GM13976 (cell line): ENCODE results near the gene CD48.
A peak's percentile ranks its signal among the peaks of the same experiment; 100 is the strongest.
"Not testable (repeated sequence)": the region's sequence is repeated elsewhere in the genome, so short reads cannot be mapped to it uniquely, and the experiment has no call there.

Experiments
- DNase-seq: peaks from one replicate; pipeline ENCODE4 v3.0.0; 2012; ENCODE audit warnings: low spot score
- CTCF ChIP-seq: IDR thresholded peaks from 2 replicates; pipeline ENCODE4 v1.5.1; 2012; ENCODE audit warnings: borderline replicate concordance, mild to moderate bottlenecking; ENCODE audit not compliant: insufficient read depth; ENCODE audit errors: extremely low read depth, missing control alignments, control extremely low read depth
- in situ Hi-C: fragments of 300-500 bp; cut with MboI; formaldehyde crosslinking; loops from one replicate; pipeline ENCODE4 v1.12.0; 2022; ENCODE audit warnings: low sequenced_read_pairs, mixed read lengths, inconsistent platforms; ENCODE audit not compliant: unreplicated experiment

Gene CD48

DNA sequence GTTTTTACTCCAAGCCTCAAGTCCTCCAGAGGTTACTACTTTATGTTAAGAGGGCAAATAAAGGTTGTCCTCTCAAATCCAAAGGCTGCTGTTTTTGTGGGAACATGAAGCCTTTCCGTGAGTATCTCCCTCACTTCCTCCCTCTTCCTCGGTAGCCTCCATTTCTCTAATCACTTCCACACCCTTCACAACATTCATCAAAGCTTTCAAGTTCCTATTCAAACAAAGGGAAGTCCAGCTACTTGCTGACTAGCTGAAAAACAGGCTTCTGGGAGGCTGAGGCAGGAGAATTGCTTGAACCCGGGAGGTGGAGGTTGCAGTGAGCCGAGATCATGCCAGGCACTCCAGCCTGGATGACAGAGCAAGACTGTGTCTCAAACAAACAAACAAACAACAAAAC is 6.6 kb upstream of the CD48 start:
- TF ChIP-seq CTCF, result no peak
- no peak for DNase-seq
- in situ Hi-C loops, result no loop called here

DNA sequence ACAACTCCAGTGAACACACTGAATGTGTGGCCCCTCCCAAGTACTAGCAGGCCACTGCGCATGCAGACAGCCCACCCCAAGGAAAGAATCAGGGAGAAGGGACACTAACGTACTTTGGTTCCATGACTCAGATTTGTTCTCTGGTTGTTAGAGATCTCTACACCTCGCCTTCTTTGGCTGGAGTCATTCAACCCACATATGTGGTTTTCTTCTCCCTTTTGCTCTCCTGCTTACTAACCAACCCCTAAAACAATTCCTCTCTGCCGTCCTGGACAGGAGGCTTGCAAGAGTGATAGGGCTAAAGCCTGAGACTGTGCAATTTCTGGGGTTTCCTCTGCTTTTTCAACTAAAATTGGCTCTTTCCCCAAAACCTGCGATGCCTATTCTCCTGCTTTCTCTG is 5.7 kb upstream of the CD48 start:
- in situ Hi-C loops, result no loop called here
- TF ChIP-seq CTCF, result no peak
- DNase-seq, result no peak

DNA sequence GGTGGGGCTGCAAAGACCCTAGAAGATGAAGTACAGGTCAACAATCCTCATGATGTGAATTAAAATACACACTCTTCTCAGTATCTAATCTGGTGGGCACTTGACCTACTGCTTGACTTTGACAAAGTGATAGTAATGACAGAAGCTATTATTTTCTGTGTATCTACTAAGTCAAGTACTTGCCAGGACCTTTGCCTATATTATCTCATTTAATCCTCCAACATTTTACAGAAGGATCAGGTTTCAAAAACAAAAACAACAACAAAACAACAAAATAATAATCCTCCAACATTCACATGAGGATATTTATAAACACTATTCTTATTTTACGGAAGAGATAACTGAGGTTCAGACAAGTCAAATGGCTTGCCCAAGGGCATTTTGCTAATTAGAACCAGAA is 4.4 kb upstream of the CD48 start:
- no peak for TF ChIP-seq CTCF
- DNase-seq, result no peak
- in situ Hi-C loops, result no loop called here

- in situ Hi-C loops, DNase-seq: not testable (repeated sequence)
Measured at GRCh38 chr1:160714034-160714648, 2.5 kb upstream of the CD48 start.

DNA sequence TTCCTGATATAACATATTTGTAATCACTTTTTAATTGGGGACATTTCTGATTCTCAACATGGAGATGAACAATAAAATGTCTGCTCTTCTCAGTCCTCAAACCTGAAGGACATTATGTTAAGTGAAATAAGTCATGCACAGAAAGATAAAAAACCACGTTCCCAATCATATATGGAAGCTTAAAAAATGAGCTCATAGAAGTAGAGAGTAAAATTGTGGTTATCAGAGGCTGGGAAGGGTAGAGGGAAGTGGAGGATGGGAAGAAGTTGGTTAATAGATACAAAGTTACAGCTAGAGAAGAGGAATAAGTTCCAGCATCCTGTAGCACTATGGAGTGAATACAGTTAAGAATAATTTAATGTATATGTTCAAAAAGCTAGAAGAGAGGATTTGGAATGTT is 1.5 kb upstream of the CD48 start:
- in situ Hi-C loops, result no loop called here
- TF ChIP-seq CTCF, result no peak
- no peak for DNase-seq

- DNase-seq, result peak; percentile 22
- in situ Hi-C loops, result not testable (repeated sequence)
Measured at GRCh38 chr1:160712525-160713080, 981 bp upstream of the CD48 start.

DNA sequence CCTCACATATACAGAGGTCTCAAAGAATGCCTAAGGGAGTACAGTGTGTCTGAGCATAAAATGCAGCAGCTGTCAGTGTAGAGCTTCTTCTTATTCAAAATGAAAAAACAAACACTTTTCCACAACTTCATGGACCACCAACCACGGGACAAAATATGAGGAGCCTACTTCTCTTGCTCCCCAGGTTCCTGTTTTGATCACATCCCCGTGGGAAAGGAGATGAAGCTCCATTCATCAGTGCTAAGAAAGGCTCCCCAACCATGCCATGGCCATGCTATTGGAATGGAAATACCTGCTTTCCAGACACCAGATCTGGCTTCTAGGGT is 383 bp downstream of the CD48 start:
- TF ChIP-seq CTCF, result no peak
- DNase-seq, result no peak
- in situ Hi-C loops, result no loop called here
